ENCODE results near the gene WDR81.
"Not testable (repeated sequence)": the region's sequence is repeated elsewhere in the genome, so short reads cannot be mapped to it uniquely, and the experiment has no call there.

Gene WDR81

GRCh38 chr17:1724351-1724868 lies at the start of gene WDR81:
TSS of gene WDR81 (plus strand) at chr17:1724704. CDS start at chr17:1724960, 256 bp downstream.
- peak; percentile 88 for DNase-seq

GRCh38 chr17:1676401-1676800 lies 48.1 kb upstream of the WDR81 start:
- no peak for DNase-seq

- no peak for DNase-seq
Observed at GRCh38 chr17:1683459-1683858, 41.0 kb upstream of the WDR81 start.

- peak; percentile 99 for DNase-seq
Observed at GRCh38 chr17:1684378-1685189, 39.9 kb upstream of the WDR81 start, which contains the start of gene PRPF8. TSS of gene PRPF8 (minus strand) at chr17:1684867. CDS start at chr17:1684571, 296 bp downstream.

- DNase-seq = no peak
Observed at GRCh38 chr17:1686086-1686485, 38.4 kb upstream of the WDR81 start.

GRCh38 chr17:1688405-1688804 lies 36.1 kb upstream of the WDR81 start:
- DNase-seq = not testable (repeated sequence)

GRCh38 chr17:1690544-1691221 lies 33.8 kb upstream of the WDR81 start:
- no peak for DNase-seq

- no peak for DNase-seq
Observed at GRCh38 chr17:1693339-1693738, 31.2 kb upstream of the WDR81 start.

- no peak for DNase-seq
Observed at GRCh38 chr17:1695365-1695764, 29.1 kb upstream of the WDR81 start.

- DNase-seq = no peak
Observed at GRCh38 chr17:1697681-1698080, 26.8 kb upstream of the WDR81 start.

GRCh38 chr17:1699891-1700290 lies 24.6 kb upstream of the WDR81 start:
- DNase-seq = not testable (repeated sequence)

- DNase-seq = no peak
Observed at GRCh38 chr17:1703063-1703462, 21.4 kb upstream of the WDR81 start.

GRCh38 chr17:1705004-1705403 lies 19.5 kb upstream of the WDR81 start:
- DNase-seq = no peak

GRCh38 chr17:1707107-1707506 lies 17.4 kb upstream of the WDR81 start:
- no peak for DNase-seq

- DNase-seq = not testable (repeated sequence)
Observed at GRCh38 chr17:1708791-1709346, 15.6 kb upstream of the WDR81 start.

GRCh38 chr17:1709403-1709951 lies 15.0 kb upstream of the WDR81 start:
- no peak for DNase-seq

GRCh38 chr17:1709971-1710806 lies 14.3 kb upstream of the WDR81 start, which contains the start of gene TLCD2:
TSS of gene TLCD2 (minus strand) at chr17:1710377. CDS start at chr17:1710242, 135 bp downstream.
- no peak for DNase-seq

GRCh38 chr17:1710807-1711553 lies 13.5 kb upstream of the WDR81 start:
- DNase-seq = no peak

GRCh38 chr17:1711804-1712203 lies 12.7 kb upstream of the WDR81 start:
- no peak for DNase-seq

GRCh38 chr17:1712271-1712670 lies 12.2 kb upstream of the WDR81 start:
- DNase-seq = no peak

- no peak for DNase-seq
Observed at GRCh38 chr17:1713160-1713877, 11.2 kb upstream of the WDR81 start.
